GM21737 (cell line): Measurements from ENCODE around the gene TRIM65.

Experiments
- ATAC-seq: cut with Tn5 transposase; IDR thresholded peaks from one replicate; pipeline ENCODE4 v1.9.1; 2021; ENCODE audit warnings: mild to moderate bottlenecking, moderate library complexity; ENCODE audit not compliant: unreplicated experiment

The TRIM65 gene

DNA sequence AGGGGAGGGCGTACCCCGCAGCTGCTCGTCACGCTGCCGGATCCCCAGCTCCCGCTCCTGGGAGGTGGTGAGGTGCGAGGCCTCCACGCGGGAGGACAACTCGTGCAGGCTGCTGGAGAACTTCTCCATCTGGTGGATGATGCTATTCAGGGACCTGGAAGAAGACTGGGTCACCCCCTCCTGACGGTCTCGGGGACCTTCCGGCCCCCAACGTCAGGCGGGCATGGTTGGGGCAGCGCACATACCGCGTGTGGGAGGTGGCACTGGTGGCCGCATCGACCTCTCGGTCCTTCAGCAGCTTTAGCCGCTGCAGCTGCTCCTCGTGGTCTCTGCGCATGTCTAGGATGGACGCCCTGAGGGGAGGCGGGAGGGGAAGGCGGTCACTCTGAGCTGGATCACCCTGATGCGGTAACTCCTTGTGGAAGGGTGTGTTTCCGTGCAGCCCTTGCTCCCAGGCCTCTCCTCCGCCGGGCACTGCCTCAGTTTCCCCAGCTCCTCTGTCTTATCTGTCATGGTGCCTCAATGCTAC lies 21.2 kb upstream of the TRIM65 start:
- ATAC-seq, result no peak

- ATAC-seq, result no peak
These were observed 20.6 kb upstream of the TRIM65 start for GRCh38 chr17:75917141-75917916.

- ATAC-seq, result no peak
These were observed 18.5 kb upstream of the TRIM65 start for GRCh38 chr17:75915268-75915667.

DNA sequence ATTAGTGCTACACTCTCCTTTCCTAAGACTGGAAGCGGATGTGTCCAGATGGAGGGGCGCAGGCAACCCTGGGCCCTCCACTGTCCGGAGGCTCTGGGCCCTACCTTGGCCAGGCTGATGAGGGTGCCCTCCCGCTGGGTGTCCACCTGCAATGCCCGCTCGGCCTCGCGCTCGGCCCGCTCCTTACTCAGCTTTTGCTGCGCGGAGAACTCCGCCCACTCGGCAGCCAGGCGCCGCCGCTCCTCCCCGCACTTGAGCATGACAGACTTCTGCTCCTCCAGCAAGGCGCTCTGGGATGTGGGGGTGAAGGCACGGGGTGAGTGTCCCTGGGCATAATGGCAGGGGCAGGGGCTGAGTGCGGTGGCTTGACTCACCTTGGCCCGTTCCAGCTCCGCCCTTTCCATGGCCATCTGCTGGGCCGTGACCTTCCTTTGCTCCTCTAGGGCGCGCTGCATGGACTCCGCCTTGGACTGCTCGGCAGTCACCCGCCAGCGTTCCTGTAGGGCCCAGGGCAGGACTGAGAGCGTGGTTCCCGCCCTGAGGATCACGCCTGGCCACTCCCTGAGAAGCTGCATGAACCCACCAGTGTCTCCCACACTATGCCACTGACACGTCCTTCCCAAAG lies 18.0 kb upstream of the TRIM65 start:
- ATAC-seq, result no peak

- ATAC-seq, result no peak
These were observed 16.9 kb upstream of the TRIM65 start for GRCh38 chr17:75913537-75914210.

GRCh38 chr17:75910699-75911098 lies 13.9 kb upstream of the TRIM65 start:
- no peak for ATAC-seq

GRCh38 chr17:75909812-75910274 lies 13.1 kb upstream of the TRIM65 start:
- no peak for ATAC-seq

DNA sequence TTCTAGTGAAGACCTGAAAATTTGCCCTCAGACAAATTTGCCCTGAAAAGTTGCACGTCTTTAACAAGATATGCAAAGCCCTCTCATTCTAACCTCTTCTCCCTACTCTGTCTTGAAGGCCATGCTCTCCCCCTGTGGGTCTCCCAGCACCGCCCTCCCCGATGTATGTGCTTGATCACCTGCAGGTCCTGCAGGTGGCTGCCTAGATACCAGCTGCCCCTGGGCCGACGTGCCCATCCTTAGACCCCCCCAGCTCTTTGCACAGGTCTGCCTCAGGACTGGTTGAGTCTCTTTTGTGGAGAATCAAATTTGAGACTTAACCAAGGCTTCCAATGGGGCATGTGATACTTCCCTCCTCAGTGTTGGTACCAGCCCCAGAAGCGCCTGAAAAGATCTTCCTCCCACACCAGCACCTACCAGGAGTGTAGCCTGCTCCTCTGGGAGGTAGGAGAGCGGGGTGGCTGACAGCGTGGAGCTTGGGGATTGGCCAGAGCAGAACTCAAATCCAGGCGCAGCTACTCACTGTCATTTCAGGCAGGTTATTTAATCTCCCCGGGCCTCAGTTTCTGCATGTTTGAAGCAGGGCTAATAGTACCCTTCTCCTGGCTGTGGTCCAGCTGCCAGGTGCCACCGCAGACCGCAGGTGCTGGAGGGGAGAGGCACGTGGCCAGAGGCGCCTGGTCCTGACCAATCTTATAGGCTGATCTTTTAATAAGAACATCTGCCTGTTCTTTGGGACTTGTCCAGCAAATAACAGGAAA lies 12.5 kb upstream of the TRIM65 start:
- no peak for ATAC-seq

GRCh38 chr17:75908201-75908600 lies 11.4 kb upstream of the TRIM65 start:
- no peak for ATAC-seq

GRCh38 chr17:75906143-75906884 lies 9.6 kb upstream of the TRIM65 start:
- no peak for ATAC-seq

DNA sequence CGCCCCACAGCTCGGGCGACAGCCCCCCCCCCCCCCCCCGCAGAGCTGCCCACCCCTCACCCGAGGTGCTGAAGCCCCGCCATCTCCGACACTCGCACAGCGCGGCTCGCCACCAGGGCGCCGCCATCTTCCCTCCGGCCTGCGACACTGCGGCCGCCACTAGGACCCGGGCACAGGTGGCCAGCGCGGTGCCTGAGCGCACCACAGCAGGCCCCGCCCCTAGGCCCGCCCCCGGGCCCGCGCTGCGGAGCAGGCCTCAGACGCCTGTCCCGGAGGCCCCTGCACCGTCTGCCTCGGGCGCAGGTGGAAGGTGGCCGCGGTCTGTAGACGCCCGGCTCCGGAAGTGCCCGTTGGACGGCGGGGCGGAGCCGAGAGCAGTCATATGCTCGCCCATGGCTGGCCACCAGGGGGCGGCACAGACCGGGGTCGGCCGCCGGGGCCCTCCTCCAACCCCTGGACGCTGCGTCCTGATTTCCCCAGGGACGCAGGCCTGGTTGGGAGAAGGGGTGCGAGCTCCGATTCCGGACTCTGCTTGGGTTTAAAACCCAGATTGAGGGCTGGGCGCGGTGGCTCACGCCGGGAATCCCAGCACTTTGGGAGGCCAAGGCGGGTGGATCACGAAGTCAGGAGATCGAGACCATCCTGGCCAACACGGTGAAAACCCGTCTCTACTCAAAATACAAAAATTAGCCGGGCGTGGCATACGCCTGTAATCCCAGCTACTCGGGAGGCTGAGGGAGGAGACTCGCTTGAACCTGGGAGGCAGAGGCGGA lies 8.2 kb upstream of the TRIM65 start, which contains the start of gene MRPL38:
MRPL38 (minus strand) TSS at position 136 of the 773 bp plus-strand sequence; CDS start at position 127, 9 bp downstream.
- peak; percentile 96 for ATAC-seq

DNA sequence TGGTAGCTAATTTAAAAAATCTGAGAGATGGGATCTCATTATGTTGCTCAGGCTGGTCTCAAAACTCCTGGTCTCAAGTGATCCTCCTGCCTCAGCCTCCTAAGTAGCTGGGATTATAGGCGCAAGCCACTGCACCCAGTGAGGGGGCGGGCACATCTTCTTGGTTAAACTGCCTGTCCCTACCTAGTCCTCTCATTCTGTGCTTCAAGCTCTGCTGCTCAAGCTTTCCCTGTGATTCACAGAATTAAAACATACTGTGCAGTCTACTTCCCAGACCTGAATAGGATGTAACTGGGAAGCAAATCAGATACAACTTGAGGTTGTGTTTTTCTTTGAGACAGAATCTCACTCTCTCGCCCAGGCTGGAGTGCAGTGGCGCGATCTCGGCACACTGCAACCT lies 5.7 kb upstream of the TRIM65 start:
- no peak for ATAC-seq

DNA sequence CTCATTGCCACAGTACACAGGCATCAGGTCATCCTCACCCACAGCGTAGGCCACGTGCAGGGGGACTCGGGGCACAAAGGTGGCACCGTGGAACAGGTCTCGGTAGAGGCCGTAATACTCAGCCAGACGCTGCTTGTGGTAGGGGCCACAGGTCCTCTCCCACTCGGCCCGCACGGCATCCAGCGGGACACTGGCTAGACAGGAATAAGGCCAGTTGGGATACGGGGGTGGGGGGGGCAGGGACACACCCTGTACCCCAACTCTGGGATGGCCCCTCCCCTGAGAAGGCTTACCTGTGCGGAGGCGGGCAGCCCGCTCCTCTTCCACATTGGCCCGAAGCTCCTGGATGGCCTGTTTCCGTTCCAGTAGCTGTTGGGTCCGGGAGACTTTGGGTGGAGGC lies 5.0 kb upstream of the TRIM65 start:
- ATAC-seq, result no peak

DNA sequence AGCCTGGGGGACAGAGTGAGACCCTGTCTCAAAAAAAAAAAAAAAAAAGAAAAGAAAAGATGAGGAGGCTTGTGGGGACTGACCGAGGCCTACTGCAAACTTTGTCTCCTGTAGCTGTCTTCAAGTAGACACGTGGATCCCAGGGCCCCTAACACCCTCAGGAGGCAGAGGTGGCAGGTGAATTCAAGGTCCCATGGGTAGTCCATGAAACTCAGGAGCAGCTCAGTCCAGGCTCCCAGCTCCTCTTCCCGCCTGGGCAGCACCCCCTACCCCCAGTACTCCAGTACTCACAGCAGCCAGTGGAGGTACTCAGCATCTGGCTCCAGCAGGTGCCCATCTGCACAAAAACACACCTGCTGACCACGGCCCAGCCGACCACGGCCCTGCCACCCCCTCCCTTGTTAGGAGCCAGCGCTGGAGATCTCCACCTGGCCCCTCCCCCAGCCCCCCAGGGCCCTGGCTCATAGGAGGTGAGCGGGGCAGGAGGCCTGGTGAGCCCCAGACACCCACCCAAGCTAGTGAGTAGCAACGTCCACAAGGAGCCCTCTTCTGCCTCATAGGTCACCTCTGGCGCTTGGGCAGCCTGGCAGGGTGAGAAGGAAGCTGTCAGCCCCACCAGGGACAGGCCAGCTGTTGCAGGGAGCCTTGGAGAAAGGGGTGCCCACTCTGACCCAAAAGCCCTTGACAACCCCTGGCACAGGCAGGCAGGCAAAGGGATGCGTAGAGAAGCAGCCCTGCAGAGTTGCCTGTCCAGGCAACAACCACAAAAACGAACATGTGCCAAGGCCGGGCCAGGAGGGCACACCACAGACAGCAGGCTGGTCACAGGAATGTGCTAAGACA lies 4.2 kb upstream of the TRIM65 start:
- ATAC-seq, result no peak

- no peak for ATAC-seq
These were observed 3.2 kb upstream of the TRIM65 start for GRCh38 chr17:75899767-75900468.

GRCh38 chr17:75899353-75899752 lies 2.6 kb upstream of the TRIM65 start:
- ATAC-seq, result no peak

- ATAC-seq, result no peak
These were observed 2.0 kb upstream of the TRIM65 start for GRCh38 chr17:75898791-75899190.

DNA sequence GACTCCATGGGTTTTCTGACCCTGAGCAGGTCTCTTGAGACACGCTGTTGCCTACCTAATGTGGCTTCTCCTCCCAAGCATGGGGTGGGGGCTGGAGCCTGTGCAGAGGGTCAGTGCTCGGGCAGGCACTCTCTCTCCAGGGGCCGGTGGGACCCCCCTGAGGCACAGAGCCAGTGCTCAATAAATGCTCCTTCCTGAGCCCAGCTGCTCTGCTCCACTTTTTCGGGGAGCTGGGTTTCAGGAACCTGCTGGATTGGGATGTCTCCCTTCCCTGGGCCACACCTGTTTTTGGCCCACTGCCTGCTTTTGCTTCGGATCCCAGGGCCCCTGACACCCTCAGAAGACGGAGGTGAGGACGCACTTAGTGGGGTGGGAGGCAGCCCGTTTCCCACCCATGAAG lies 1.3 kb upstream of the TRIM65 start:
- ATAC-seq, result no peak
